ENCODE data around the gene SUN1.

Gene SUN1

GRCh38 chr7:903921-904755 is 71.9 kb downstream of the SUN1 start:
- DNase-seq (ENCODE audit: low read depth, low spot score): no peak

GRCh38 chr7:904847-905246 is 72.6 kb downstream of the SUN1 start:
- DNase-seq (ENCODE audit: low read depth, low spot score): no peak

- no peak for DNase-seq (ENCODE audit: low read depth, low spot score)
These were observed 74.5 kb downstream of the SUN1 start for GRCh38 chr7:906776-907157.

GRCh38 chr7:907158-907980 is 75.1 kb downstream of the SUN1 start:
- no peak for DNase-seq (ENCODE audit: low read depth, low spot score)

GRCh38 chr7:908159-908581 is 75.9 kb downstream of the SUN1 start:
- DNase-seq (ENCODE audit: low read depth, low spot score): no peak

- DNase-seq (ENCODE audit: low read depth, low spot score): peak; percentile 49
These were observed 76.5 kb downstream of the SUN1 start for GRCh38 chr7:908591-909357.

- DNase-seq (ENCODE audit: low read depth, low spot score): no peak
These were observed 77.4 kb downstream of the SUN1 start for GRCh38 chr7:909358-910329.

GRCh38 chr7:910441-910861 is 78.2 kb downstream of the SUN1 start:
- no peak for DNase-seq (ENCODE audit: low read depth, low spot score)

GRCh38 chr7:910931-911431 is 78.7 kb downstream of the SUN1 start:
- no peak for DNase-seq (ENCODE audit: low read depth, low spot score)

- no peak for DNase-seq (ENCODE audit: low read depth, low spot score)
These were observed 79.7 kb downstream of the SUN1 start for GRCh38 chr7:911791-912480.

GRCh38 chr7:913736-914520 is 81.7 kb downstream of the SUN1 start:
- no peak for DNase-seq (ENCODE audit: low read depth, low spot score)

- DNase-seq (ENCODE audit: low read depth, low spot score): no peak
These were observed 82.4 kb downstream of the SUN1 start for GRCh38 chr7:914521-915194.

- no peak for DNase-seq (ENCODE audit: low read depth, low spot score)
These were observed 83.3 kb downstream of the SUN1 start for GRCh38 chr7:915291-916218.

GRCh38 chr7:916291-916941 is 84.1 kb downstream of the SUN1 start:
- no peak for DNase-seq (ENCODE audit: low read depth, low spot score)

GRCh38 chr7:917255-918117 is 85.2 kb downstream of the SUN1 start:
- DNase-seq (ENCODE audit: low read depth, low spot score): no peak

- no peak for DNase-seq (ENCODE audit: low read depth, low spot score)
These were observed 85.8 kb downstream of the SUN1 start for GRCh38 chr7:918118-918425.

All from activated naive CD8-positive, alpha-beta T cell treated with anti-CD3 and anti-CD28 coated beads, Interleukin-2, amount 50 U/mL, for 16 hours (primary cell).